A673 (cell line): Measurements from ENCODE around the gene CHAC2.

Experiments
- EZH2 ChIP-seq: fragments of 200-600 bp; sonication (generic); IDR thresholded peaks from 2 replicates; pipeline ENCODE4 v1.6.1; 2017; ENCODE audit warnings: borderline replicate concordance, low read depth, mild to moderate bottlenecking, mixed read lengths, antibody characterized with exemption, low read length; ENCODE audit not compliant: poor library complexity, severe bottlenecking
- TF ChIP-seq, protein P1 (sequence below): fragments of 300-800, 200-600 bp; sonication (generic); conservative IDR thresholded peaks from 2 replicates; pipeline ENCODE4 v1.5.1; 2017; ENCODE audit warnings: low read depth, mild to moderate bottlenecking, antibody characterized with exemption, low read length, moderate library complexity, mixed read lengths

DNA sequence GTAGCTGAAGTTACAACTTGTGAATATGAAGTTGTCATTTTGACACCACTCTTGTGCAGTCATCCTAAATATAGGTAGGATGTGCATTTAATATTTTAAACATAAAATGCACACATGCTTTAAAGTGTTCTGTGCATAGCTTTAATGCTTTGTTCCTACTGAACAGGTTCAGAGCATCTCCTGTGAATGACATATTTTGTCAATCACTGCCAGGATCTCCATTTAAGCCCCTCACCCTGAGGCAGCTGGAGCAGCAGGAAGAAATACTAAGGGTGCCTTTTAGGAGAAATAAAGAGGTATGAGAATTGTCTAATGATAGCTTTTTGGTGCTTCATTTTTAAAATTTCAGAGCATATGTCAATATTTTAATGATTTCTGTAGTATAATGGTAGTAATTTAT lies 33.9 kb downstream of the CHAC2 start:
- TF ChIP-seq, protein P1, sequence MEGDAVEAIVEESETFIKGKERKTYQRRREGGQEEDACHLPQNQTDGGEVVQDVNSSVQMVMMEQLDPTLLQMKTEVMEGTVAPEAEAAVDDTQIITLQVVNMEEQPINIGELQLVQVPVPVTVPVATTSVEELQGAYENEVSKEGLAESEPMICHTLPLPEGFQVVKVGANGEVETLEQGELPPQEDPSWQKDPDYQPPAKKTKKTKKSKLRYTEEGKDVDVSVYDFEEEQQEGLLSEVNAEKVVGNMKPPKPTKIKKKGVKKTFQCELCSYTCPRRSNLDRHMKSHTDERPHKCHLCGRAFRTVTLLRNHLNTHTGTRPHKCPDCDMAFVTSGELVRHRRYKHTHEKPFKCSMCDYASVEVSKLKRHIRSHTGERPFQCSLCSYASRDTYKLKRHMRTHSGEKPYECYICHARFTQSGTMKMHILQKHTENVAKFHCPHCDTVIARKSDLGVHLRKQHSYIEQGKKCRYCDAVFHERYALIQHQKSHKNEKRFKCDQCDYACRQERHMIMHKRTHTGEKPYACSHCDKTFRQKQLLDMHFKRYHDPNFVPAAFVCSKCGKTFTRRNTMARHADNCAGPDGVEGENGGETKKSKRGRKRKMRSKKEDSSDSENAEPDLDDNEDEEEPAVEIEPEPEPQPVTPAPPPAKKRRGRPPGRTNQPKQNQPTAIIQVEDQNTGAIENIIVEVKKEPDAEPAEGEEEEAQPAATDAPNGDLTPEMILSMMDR, result no peak
- no peak for TF ChIP-seq EZH2
